ENCODE measurements around the gene LGR6. TPM values are rescaled to one million over a fixed set of nuclear protein-coding genes. Genes with fewer than 3 reads are reported as not detected.
"Not testable (repeated sequence)": the region's sequence is repeated elsewhere in the genome, so short reads cannot be mapped to it uniquely, and the experiment has no call there.

The LGR6 gene, protein sequence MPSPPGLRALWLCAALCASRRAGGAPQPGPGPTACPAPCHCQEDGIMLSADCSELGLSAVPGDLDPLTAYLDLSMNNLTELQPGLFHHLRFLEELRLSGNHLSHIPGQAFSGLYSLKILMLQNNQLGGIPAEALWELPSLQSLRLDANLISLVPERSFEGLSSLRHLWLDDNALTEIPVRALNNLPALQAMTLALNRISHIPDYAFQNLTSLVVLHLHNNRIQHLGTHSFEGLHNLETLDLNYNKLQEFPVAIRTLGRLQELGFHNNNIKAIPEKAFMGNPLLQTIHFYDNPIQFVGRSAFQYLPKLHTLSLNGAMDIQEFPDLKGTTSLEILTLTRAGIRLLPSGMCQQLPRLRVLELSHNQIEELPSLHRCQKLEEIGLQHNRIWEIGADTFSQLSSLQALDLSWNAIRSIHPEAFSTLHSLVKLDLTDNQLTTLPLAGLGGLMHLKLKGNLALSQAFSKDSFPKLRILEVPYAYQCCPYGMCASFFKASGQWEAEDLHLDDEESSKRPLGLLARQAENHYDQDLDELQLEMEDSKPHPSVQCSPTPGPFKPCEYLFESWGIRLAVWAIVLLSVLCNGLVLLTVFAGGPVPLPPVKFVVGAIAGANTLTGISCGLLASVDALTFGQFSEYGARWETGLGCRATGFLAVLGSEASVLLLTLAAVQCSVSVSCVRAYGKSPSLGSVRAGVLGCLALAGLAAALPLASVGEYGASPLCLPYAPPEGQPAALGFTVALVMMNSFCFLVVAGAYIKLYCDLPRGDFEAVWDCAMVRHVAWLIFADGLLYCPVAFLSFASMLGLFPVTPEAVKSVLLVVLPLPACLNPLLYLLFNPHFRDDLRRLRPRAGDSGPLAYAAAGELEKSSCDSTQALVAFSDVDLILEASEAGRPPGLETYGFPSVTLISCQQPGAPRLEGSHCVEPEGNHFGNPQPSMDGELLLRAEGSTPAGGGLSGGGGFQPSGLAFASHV
- 3.9 TPM for total RNA-seq
- long read RNA-seq, partial matches to known transcripts = 1 of 9 reads
- long read RNA-seq, other reads (novel, unspliced or antisense) = 8 of 9 reads

DNA sequence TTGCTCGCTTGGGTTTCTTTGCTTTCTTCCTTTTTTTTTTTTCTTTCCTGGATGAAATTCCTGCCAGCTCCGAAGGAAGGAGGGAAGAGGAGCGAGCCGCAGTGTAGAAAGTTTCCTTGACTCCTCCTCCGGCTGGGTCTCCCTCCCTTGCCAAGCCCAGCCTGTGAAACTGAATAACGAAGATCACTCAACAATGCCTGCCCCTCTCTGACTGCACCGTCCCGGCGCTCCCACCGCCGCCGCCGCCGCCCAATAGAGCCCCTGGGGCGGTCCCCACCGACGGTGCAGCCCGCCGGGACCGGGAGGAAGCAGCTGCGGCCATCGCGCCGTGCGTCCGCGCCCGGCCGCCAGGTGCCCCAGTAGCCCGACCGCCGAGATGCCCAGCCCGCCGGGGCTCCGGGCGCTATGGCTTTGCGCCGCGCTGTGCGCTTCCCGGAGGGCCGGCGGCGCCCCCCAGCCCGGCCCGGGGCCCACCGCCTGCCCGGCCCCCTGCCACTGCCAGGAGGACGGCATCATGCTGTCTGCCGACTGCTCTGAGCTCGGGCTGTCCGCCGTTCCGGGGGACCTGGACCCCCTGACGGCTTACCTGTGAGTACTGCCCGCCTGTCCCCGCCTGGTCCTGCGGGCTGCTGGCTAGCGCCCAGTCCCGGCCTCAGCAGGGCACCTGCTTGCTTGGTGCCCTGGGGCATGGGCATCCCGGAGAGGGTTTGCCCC lies at the start of gene LGR6:
LGR6 (plus strand) TSS at position 186 of the 714 bp plus-strand sequence; CDS start at position 377, 191 bp downstream.
- intact Hi-C loops (cut with DNase I) = no loop called here

DNA sequence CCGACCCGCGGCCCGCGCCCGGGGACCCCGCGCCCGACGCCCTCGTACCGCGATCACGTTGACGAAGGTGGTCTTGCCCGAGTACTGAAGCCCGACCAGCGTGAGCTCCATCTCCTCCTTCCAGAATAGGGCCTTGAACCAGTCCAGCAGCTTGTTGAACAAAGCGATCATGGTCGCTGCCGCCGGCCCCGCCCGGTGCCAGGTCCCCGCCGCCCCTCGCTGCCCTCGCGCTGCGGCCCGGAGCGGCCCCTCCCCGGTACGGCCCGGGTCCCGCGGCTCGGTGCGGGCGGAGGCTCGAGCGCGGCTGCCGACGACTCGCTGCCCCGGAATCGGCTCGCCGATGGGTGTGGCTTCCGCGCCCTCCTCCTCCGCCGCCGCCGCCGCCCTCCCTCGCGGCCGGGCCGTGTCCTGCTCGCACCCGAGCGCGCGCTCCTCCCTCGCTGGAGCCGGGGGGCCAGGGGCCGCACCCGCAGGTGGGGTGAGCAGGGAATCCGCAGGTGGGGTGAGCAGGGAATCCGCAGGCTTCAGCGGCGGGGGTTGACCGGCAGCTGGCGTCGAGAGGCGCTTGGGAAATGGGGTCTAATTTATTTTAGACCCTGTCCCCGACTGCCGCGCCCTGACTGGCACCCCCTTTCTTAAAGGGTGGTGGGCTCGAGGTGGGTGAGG lies 49.1 kb upstream of the LGR6 start, which contains the start of gene ARL8A:
ARL8A (minus strand) TSS at position 336 of the 666 bp plus-strand sequence; CDS start at position 171, 165 bp downstream.
- DNase-seq = peak; percentile 86
- peak; percentile 88 for ATAC-seq (ENCODE audit: poor library complexity)
- intact Hi-C loops (cut with DNase I) = no loop called here

More for the DNA sequence above, at the start of gene LGR6:
- ATAC-seq (ENCODE audit: poor library complexity) = peak; percentile 63
- no peak for DNase-seq

DNA sequence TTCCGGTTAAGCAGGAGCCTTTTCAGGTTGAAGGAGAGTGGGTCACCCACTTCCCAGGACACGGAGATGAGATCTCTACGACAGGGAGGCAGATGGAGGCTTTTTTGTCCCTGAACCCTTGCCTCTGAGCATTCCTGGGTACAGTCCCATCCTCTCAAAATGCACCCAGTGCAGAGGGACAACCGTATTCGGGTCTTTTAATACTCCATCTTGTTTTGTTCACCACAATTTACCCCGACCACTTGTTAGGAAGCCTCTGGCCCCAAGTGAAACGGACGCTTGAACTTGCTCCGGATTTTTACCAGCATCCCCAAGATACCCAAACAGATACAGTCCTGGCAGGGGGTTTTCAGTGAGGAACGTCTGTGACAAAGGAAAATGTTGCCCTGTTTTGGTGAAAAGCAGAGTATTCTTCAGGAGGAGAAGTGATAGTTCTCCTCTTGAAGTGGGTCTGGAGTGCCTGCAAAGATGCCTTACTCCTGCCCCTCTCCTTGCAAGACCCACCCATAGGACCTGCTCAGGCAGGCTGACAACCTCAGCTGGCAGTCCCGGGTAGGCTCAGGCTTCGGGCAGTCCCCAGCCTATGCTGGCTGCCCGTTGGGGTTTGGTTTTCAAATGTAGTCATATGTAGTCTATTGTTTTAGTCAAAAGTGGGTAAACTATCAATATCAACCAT lies 48.4 kb upstream of the LGR6 start:
- ATAC-seq (ENCODE audit: poor library complexity) = peak; percentile 11
- DNase-seq = no peak

DNA sequence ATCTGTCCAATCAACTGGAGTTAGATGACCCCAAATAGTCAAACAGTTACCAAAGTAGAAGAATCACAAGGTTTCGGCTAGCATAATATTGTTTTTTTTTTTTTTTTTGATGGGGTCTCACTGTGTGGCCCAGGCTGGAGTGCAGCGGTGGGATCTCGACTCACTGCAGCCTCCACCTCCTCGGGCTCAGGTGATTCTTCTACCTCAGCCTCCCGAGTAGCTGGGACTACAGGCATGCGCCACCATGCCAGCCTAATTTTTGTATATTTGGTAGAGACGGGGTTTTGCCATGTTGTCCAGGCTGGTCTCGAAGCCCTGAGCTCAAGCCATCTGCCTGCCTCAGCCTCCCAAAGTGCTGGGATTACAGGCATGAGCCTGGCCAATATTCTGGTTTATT lies 47.9 kb upstream of the LGR6 start:
- DNase-seq; ATAC-seq (ENCODE audit: poor library complexity); intact Hi-C loops (cut with DNase I): not testable (repeated sequence)

More for the DNA sequence above, 48.4 kb upstream of the LGR6 start:
- intact Hi-C loops (cut with DNase I) = no loop called here

DNA sequence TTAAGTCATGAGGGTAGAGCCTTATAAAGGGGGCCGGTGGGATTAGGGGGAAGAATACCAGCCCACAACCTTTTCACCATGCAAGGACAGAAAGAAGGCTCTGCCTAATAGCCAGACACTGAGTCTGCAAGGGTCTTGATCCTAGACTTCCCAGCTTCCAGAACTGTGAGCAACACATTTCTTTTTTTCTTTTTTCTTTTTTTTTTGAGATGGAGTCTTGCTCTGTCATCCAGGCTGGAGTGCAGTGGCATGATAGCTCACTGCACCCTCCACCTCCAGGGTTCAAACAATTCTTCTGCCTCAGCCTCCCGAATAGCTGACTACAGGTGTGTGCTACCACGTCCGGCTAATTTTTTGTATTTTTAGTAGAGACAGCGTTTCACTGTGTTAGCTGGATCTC lies 47.3 kb upstream of the LGR6 start:
- no peak for DNase-seq
- ATAC-seq (ENCODE audit: poor library complexity) = no peak
- intact Hi-C loops (cut with DNase I) = no loop called here

DNA sequence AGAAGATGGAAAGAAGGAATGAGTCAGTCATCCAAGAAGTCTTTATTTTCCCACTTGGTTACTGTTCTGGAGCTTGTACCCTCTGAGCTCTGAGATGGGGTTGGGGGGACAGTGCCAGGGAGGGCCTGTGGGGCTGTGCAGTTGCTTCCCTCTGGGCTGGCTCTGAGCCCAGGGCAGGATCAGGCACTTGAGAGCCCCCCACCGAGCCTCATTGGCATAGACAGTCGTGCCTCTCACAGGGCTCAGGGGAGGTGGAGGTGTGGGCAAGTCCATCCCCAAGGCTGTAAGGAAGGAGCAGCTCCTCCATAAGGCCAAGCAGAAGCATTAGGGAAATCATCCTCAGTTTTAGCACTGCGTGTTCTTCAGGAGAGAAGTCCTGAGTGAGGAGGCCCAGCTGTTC lies 46.6 kb upstream of the LGR6 start:
- intact Hi-C loops (cut with DNase I) = no loop called here
- DNase-seq = no peak
- no peak for ATAC-seq (ENCODE audit: poor library complexity)

DNA sequence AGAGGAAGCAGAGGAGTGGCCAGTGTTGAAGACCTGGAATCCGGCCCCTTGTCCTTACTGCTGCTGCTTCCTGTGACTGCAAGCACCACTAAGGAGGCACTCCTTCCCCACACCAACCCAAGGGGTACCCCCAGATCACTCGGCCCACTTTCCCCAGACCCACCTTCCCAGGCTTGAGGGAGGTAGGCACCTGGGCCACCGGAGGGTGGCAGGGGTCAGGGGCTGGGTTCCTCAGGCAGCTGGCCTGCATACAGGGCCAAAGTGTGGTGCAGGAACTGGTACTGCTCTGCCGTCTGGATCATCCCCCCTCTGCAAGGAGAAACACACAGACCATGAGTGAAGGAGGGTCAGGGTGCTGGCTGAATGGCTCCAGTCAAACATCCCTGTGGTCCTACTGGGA lies 45.2 kb upstream of the LGR6 start:
- no peak for ATAC-seq (ENCODE audit: poor library complexity)

DNA sequence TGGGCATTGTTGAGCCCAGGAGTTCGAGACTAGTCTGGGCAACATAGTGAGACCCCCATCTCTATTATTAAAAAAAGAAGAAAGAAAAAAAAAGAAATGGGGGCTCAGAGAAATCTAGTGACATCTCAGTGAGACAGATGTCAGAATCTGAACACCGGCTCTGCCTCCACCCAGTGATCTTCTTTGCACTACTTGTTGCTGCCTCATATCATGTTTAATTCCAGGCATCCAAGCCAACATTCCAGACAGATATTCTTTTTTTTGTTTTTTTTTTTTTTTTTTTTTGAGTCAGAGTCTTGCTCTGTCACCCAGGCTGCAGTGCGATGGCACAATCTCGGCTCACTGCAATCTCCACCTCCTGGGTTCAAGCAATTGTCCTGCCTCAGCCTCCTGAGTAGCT lies 44.0 kb upstream of the LGR6 start:
- DNase-seq = no peak
- intact Hi-C loops (cut with DNase I) = no loop called here
- no peak for ATAC-seq (ENCODE audit: poor library complexity)

More for the DNA sequence above, 45.2 kb upstream of the LGR6 start:
- intact Hi-C loops (cut with DNase I) = no loop called here
- DNase-seq = no peak

DNA sequence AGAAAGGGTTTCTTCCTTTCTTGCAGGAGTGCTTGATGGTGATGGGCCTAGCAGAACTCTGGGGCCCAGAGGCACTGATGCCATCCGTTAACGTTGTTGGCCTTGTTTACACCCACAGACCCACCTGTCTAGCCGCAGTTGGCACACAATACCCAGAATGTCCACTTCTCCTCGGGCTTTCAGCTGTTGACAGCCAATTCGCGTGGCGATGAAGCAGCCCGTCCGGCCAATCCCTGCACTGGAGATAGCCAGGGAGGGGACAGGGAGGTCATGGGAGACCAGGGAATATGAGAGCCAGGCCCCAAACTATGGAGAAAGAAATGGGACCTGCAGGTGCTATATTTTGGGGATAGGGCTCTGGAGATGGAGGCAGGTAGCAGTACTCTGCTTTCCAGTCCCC lies 43.4 kb upstream of the LGR6 start:
- intact Hi-C loops (cut with DNase I) = no loop called here
- DNase-seq (no peak), ATAC-seq (ENCODE audit: poor library complexity) (no peak)

DNA sequence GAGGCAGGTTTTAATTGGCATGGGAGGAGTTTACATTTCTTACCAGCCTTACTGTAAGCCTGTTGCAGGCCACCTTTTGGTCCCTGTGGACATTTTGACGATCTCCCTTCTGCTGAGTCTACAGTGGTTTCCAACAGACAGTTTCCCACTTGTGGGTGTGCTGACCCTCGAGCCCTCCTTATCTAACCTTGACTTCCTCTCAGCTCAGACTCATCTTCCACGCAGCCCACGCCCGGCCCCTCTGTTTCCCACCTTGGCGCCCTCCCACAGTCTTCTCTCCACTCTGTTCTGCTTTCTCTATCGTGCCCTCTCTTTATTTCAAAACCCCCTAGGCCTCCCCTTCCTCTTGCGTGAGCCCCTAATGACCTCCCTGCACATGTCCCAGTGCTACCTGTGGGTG lies 43.0 kb upstream of the LGR6 start:
- no peak for DNase-seq

DNA sequence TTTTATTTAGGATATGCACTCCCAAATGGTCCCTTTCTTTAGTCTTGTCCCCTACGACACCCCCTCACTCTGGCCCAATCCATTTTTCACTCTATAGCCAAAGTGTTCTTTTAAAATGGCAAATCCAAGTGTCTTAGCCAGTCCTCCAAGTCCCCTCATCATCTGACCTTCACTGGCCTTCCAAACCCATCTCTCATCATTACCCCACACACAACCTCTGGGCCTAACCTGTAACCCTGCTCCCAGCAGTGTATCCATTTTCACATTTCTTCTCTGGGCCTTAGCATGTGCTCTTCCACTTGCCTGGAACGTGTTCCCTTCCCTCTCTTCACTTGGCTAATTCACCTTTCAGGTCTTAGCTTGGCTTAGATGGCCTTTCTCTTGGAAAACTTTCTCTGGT lies 42.6 kb upstream of the LGR6 start:
- DNase-seq (no peak), ATAC-seq (ENCODE audit: poor library complexity) (no peak)
- intact Hi-C loops (cut with DNase I) = no loop called here

More for the DNA sequence above, 43.0 kb upstream of the LGR6 start:
- intact Hi-C loops (cut with DNase I) = no loop called here
- ATAC-seq (ENCODE audit: poor library complexity) = no peak

DNA sequence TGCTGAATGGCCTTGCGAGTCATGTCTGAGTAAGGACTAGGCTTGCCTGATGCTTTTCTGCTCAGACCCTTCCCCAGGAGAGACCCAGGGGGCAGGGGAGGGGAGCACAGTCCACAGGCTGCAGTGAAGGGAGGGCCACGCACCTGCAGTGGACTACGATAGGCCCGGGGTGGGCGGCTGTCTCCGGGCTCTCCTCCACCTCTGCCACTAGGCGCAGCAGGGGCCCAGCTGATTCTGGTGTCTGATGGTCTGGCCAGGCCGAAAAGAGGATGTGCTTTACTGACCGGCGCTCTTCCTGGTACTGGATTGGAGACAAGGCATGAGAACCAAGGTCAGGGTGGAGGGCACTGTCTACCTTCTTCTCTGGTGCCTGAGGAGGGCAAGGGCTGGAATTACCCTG lies 41.2 kb upstream of the LGR6 start:
- ATAC-seq (ENCODE audit: poor library complexity) (no peak), DNase-seq (no peak)
- intact Hi-C loops (cut with DNase I) = no loop called here

DNA sequence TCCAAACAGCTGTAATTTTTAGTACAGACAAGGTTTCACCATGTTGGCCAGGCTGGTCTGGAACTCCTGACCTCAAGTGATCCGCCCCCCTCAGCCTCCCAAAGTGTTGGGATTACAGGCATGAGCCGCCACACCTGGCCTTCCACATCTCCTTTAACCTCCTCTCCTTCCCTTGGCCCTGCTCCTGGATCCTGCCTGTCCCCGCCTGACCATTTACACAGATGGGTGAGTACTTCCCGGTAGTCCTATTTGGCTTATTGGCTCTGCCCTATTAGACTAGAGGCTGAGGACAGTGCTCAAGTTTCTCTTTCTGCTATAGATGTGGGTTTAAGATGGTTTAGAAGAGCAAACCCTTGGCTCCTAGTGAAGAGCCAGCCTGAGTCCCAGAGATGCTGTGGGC lies 40.3 kb upstream of the LGR6 start:
- intact Hi-C loops (cut with DNase I) = no loop called here
- DNase-seq (no peak), ATAC-seq (ENCODE audit: poor library complexity) (no peak)

DNA sequence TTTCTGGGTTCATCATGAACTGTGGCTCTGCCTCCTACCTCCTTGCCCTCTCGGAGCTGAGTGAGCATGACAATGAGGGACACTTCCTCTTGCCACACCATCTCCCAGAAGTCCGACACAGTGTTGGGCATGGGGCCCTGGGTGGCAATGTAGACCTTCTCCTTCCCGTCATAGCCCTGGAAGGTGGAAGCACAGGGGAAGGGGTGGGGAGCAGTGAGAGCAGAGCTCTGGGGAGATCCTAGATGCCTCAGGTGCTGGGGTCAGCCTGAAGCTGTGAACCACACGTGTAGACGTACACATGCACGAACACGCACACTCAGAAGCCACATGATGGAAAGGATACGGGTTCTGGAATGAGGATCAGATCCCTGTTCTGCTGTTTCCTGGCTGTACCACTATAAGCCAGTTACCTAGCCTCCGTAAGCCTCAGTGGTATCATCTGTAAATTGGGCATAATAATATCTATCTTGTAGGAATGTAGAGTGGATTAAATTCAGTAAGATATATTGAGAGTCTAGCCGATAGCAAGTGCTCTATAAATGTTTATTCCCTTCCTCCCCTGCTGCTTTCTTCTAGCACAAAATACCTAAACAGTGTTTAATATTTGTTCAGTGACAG lies 39.3 kb upstream of the LGR6 start:
- ATAC-seq (ENCODE audit: poor library complexity) (no peak), DNase-seq (no peak)
- intact Hi-C loops (cut with DNase I) = no loop called here

DNA sequence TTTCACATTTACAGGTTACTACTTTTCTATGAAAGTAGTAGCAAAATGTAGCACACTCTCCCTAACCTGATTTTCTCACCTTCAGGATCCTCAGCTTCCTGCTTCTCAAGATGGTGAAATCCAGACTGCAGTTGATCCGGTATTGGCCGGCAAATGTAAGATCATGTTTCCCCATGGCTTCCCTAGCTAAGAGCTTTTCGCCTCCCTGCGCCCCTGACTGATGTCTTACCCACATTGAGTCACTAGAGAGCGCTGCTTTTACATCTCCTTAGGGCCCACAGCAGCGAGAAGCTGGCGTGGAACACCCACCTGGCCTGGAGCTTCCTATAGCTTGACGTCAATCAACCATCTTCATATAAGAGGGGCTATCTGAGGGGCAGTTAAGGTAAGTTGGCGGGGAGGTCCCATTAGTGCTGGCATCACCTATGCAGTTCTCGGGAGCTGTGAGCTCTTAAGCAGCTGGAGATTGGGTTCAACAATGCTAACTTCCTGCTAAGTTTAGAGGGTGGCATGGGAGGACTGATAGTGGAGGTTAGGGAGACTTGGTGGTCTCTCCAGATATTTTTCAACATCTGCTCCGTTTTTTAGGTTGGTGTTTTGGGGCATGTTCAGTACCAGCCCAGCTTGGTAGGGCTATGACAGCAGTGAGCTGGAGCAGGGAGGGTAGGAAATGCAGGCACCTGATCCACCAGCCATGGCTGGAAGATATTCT lies 38.7 kb upstream of the LGR6 start:
- intact Hi-C loops (cut with DNase I) = no loop called here
- ATAC-seq (ENCODE audit: poor library complexity) (peak; percentile 56), DNase-seq (no peak)

DNA sequence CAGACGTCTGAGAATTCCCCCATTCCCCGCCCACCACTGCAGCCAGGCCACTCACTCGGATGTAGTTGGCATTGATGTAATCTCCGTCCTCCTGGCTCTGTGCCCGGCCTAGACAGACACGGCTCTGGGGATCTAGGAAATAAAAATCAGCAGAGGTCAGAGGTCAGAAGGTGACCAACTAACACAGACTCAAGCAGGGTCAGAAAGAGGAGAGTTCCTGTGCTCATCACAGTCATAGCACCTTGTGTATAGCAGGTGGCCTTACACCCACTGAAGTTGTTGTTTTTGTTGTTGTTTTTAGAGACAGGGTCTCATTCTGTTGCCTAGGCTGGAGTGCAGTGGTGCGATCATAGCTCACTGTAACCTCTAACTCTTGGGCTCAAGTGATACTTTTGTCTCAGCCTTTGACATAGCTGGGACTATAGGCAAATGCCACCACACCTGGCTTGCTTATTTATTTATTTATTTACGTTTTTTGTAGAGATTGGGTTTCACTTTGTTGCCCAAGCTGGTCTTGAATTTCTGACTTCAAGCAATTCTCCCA lies 38.0 kb upstream of the LGR6 start:
- ATAC-seq (ENCODE audit: poor library complexity) = peak; percentile 21
- intact Hi-C loops (cut with DNase I) = no loop called here

More for the DNA sequence above, 38.0 kb upstream of the LGR6 start:
- peak; percentile 76 for DNase-seq

Measured in Right ventricle myocardium superior (tissue), 1 donor.